ENCODE results near the gene CREB3L1.

CREB3L1 gene

DNA sequence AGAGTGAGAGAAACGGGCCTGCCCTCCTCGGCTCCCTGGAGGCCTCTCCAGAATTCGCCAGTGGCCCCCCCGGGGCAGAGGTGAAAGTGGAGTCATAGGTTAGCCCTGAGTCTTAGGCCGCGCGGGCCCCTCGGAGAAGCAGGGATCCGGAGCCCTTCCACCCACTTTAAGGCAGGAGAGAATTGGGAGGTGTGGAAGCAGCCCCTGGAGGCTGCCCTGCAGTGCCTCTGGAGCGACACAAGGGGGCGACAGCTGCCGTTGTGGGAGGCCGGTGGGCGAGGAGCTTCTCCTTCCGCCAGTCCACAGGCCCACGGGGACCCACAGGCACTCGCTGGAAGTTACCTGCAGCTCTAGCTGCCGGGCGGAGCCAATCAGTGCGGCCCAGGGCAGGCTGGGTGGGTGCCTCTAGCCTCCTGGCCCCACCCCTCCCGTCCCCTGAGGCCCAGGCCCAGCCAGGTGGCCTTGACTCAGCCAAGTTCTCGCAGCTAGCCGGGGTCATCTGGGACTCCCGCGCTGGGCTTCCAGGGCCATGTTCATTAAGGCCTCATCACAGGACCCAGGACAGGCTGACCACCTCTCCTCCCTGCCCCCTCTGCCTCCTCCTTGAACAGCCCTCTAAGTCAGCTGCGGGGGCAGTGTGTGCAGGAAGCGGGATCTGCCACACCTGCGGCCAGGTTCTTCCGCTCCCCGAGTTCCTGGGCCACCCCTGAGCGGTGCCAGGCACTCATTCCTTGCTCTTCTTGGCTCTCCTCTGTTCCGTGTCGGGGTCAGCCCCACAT is 74.8 kb downstream of the CREB3L1 start:
- Histone ChIP-seq H3K9me3 (ENCODE audit: low read length) (no peaks in the 10 kb centered on the region), H3K36me3 (ENCODE audit: insufficient read depth, low read length) (no peaks in the 10 kb centered on the region), H3K27me3 (ENCODE audit: control insufficient read depth in 1 of 2, insufficient read depth in 2 of 2, low read length in 2 of 2) (no peaks in the 10 kb centered on the region), H3K9ac (ENCODE audit: low read length) (no peak overlapping the region), H3K4me3 (ENCODE audit: low read depth in 1 of 2, low read length in 2 of 2) (no peak overlapping the region), H3K27ac (ENCODE audit: low read depth, low read length) (no peak overlapping the region), H3K4me1 (ENCODE audit: insufficient read depth, low read length) (peaks cover 25% of the 10 kb centered on the region)

DNA sequence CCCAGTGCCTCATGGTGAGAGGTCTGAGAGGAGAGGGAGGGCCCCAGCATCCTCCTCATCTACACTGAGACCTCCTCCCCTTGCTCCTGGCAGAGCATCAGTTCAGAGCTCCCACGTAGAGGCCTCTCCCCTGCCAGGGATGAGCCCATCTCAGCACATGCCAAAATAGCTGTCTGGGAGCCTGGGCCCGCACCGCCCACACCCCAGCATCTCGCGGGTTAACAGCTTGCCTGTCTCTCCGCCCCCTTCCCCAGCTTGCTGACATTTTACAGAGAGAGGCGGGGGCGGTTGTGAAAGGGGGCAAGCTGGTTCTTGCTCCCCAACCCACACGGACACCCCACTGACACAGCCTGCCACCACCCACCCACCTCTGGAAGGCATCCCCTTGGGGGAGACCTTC is 76.2 kb downstream of the CREB3L1 start:
- Histone ChIP-seq H3K36me3 (ENCODE audit: insufficient read depth, low read length) (no peaks in the 10 kb centered on the region), H3K27ac (ENCODE audit: low read depth, low read length) (no peak overlapping the region), H3K4me1 (ENCODE audit: insufficient read depth, low read length) (peaks cover 17% of the 10 kb centered on the region), H3K27me3 (ENCODE audit: control insufficient read depth in 1 of 2, insufficient read depth in 2 of 2, low read length in 2 of 2) (no peaks in the 10 kb centered on the region), H3K9me3 (ENCODE audit: low read length) (no peaks in the 10 kb centered on the region), H3K9ac (ENCODE audit: low read length) (no peak overlapping the region), H3K4me3 (ENCODE audit: low read depth in 1 of 2, low read length in 2 of 2) (no peak overlapping the region)

DNA sequence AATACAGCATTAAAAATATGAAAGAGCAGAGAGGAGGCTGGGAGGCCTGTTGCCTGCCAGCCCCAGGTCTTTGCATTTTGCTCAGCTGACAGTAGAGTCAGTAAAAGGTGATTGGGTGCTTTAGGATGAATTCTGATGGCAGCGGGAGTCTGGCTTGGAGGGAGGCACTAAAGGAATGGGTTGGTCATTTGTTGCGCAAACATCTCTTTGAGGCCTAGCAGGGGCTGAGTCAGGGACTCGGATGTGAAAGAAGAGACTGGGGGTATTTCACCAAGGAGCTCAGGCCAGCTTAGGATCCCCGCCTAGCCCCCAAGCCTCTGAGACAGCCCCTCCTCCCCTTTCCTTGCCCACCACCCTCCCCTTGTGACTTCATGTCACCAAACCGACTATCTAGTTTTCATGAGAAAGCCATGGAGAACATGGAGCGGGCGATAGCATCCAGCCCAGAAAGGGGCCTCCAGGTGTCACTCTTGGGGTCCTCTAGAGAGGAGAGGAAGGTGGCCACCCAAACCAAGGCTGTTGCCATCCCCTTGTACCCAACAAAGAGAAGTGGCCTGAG is 79.5 kb downstream of the CREB3L1 start:
- Histone ChIP-seq H3K27ac (ENCODE audit: low read depth, low read length) (no peak overlapping the region), H3K4me1 (ENCODE audit: insufficient read depth, low read length) (peaks cover 17% of the 10 kb centered on the region)

DNA sequence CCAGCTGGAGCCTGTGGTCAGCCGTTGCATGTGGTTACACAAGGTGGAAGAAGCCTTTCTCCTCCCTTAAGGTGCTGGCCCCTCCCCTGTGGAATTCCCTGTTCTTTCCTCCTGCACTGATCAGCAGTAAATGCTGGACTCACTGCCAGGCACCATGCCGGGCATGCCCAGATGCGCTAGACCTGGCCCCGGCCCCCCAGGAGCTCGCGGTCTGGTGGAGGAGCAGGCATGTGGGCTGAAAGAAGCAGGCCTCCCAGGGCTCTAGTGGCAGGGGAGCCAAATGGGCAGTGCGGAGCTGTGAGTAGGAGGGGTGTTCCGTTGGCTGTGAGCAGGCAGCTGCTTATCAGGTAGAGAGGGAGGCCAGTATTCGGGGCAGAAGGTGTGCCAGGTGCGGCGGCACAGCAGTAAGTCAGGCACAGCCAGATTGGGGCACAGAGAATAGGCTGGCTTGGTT is 80.0 kb downstream of the CREB3L1 start:
- no peaks in the 10 kb centered on the region for H3K27me3 ChIP-seq (ENCODE audit: control insufficient read depth in 1 of 2, insufficient read depth in 2 of 2, low read length in 2 of 2)
- H3K9ac ChIP-seq (ENCODE audit: low read length) = no peak overlapping the region
- no peaks in the 10 kb centered on the region for H3K36me3 ChIP-seq (ENCODE audit: insufficient read depth, low read length)
- H3K4me3 ChIP-seq (ENCODE audit: low read depth in 1 of 2, low read length in 2 of 2) = no peak overlapping the region
- H3K4me1 ChIP-seq (ENCODE audit: insufficient read depth, low read length) = peaks cover 19% of the 10 kb centered on the region
- H3K9me3 ChIP-seq (ENCODE audit: low read length) = no peaks in the 10 kb centered on the region
- no peak overlapping the region for H3K27ac ChIP-seq (ENCODE audit: low read depth, low read length)

More for the DNA sequence above, 79.5 kb downstream of the CREB3L1 start:
- Histone ChIP-seq H3K9me3 (ENCODE audit: low read length) (no peaks in the 10 kb centered on the region), H3K27me3 (ENCODE audit: control insufficient read depth in 1 of 2, insufficient read depth in 2 of 2, low read length in 2 of 2) (no peaks in the 10 kb centered on the region), H3K36me3 (ENCODE audit: insufficient read depth, low read length) (no peaks in the 10 kb centered on the region), H3K4me3 (ENCODE audit: low read depth in 1 of 2, low read length in 2 of 2) (no peak overlapping the region), H3K9ac (ENCODE audit: low read length) (no peak overlapping the region)

DNA sequence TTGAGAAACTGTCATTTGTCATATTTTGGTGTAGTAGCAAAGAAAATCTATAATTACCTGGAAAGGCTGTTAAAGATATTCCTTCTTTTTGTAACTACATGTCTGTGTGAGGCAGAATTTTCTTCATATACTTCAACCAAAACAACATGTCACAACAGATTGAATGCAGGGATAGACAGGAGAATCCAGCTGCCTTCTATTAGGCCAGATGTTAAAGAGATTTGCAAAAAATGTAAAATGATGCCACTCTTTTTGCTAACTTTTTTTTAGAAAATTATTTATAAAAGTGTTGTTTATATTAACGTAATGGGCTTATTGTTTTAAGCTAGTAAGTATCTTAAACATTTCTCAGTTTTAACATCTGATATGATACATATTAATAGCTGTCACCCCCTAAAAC is 82.5 kb downstream of the CREB3L1 start:
- Histone ChIP-seq H3K4me1 (ENCODE audit: insufficient read depth, low read length) (peaks cover 27% of the 10 kb centered on the region), H3K27ac (ENCODE audit: low read depth, low read length) (no peak overlapping the region)

DNA sequence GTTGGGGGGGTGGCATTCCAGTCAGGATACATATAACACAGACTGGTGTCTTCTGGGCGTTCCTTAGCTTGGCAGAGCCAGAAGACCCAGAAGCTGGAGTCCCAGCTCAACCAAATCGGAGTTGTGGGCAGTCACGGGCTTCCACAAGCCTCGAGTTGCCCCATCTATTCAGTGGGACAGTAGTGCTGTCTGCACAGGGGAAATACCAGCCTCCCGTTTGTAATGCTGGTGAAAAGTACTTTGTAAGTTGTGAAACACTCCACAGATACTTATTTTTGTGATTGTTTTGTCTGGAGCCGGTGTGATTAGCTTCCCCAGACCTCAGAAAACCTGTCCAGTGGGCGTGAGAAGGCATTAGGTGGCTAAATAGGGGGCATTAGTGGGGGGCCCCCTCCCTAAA is 83.4 kb downstream of the CREB3L1 start:
- peaks cover 27% of the 10 kb centered on the region for H3K4me1 ChIP-seq (ENCODE audit: insufficient read depth, low read length)
- H3K27me3 ChIP-seq (ENCODE audit: control insufficient read depth in 1 of 2, insufficient read depth in 2 of 2, low read length in 2 of 2) = no peaks in the 10 kb centered on the region
- peak overlapping the region; percentile 86 for H3K27ac ChIP-seq (ENCODE audit: low read depth, low read length)
- H3K36me3 ChIP-seq (ENCODE audit: insufficient read depth, low read length) = peaks cover 4% of the 10 kb centered on the region
- peak overlapping the region; percentile 68 to 70 for H3K4me3 ChIP-seq (ENCODE audit: low read depth in 1 of 2, low read length in 2 of 2)
- peak overlapping the region; percentile 68 for H3K9ac ChIP-seq (ENCODE audit: low read length)
- no peaks in the 10 kb centered on the region for H3K9me3 ChIP-seq (ENCODE audit: low read length)

More for the DNA sequence above, 82.5 kb downstream of the CREB3L1 start:
- H3K9me3 ChIP-seq (ENCODE audit: low read length) = no peaks in the 10 kb centered on the region
- H3K4me3 ChIP-seq (ENCODE audit: low read depth in 1 of 2, low read length in 2 of 2) = no peak overlapping the region
- H3K36me3 ChIP-seq (ENCODE audit: insufficient read depth, low read length) = peaks cover 4% of the 10 kb centered on the region
- no peaks in the 10 kb centered on the region for H3K27me3 ChIP-seq (ENCODE audit: control insufficient read depth in 1 of 2, insufficient read depth in 2 of 2, low read length in 2 of 2)
- H3K9ac ChIP-seq (ENCODE audit: low read length) = no peak overlapping the region

DNA sequence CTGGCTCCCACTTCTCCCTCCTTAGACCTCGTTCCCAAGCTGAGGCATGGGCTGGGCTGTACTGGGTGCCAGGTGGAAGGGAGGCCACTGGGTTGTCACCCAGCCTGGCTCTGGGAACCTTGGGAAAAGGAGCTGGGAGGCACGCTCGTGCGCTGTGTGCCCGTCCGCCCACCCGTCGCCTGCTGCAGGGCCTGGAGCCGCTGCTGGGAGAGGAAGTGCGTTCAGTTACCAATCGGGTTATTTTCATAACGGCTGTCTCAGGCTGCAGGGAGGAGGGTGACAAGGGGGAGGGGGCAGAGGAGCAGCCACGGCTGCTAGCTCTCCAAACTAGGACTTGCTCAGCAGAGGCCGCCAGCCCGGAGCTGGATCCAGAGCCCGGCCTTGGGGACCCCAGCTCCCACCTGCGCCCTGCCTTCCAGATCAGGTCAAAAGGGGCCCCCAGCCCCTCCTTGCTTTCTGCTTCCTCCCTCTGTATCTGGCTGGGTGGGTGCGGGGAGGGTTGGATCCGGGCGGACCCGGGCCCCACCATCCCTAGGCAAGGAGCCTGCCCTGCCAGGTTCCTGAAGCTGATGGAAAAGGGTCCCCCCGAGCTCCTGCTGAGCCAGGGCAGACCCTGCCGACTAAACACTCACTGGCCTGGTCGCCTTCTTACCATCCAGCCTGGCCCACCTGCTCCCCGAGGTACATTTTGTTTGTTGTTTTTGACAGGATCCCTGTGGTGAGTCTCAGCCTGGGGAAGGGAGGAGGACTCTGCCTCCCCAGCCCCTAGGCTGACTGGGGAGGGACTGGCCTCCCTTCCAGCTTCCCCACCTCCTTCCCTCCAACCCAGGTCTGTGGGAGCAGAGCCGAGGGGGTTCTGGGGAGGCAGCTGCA is 84.1 kb downstream of the CREB3L1 start:
- Histone ChIP-seq H3K27ac (ENCODE audit: low read depth, low read length) (peak overlapping the region; percentile 86), H3K4me1 (ENCODE audit: insufficient read depth, low read length) (peaks cover 27% of the 10 kb centered on the region), H3K9ac (ENCODE audit: low read length) (peak overlapping the region; percentile 68), H3K27me3 (ENCODE audit: control insufficient read depth in 1 of 2, insufficient read depth in 2 of 2, low read length in 2 of 2) (no peaks in the 10 kb centered on the region), H3K9me3 (ENCODE audit: low read length) (no peaks in the 10 kb centered on the region), H3K4me3 (ENCODE audit: low read depth in 1 of 2, low read length in 2 of 2) (peak overlapping the region; percentile 68 to 70), H3K36me3 (ENCODE audit: insufficient read depth, low read length) (peaks cover 4% of the 10 kb centered on the region)

DNA sequence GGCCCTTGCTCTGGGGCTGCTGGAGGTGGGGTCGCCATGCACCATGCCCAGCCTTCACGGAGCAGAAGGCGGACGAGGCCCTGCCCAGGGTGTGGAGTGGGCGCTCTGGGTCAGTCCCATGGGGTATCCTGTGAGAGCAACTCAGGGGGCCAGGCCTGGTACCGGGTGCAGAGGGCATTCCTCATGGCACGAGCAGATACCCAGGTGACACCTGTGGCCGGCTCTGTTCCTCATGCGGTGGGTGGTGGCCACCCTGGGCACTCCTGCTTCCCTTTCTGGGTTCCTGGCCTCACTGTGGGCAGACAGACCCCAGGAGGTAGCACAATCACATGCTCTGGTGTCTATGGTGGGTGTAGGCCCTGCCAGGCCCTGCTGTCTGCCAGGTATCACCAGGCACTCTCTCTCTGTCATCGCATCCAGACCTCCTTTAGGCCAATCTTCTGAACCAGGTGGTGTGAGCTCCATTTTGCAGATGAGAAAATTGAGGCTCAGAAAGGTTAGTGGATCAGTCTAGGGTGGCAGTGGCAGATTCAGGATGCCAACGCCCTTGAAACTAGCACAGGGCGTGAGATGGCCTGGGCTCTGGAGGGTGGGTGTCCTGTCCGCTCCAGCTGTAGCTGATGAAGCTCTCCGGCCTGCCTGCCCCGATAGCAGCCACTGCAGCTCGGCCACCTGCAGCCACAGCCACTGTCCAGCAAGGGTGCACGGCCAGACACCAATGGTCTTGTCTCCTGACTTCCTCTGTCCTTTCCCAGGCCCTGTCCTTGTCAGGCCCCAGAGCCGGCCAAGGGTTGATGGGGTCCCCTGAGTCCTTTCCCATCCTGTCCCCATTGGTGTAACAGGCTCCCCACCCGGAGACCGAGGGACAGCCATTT is 84.9 kb downstream of the CREB3L1 start:
- Histone ChIP-seq H3K27me3 (ENCODE audit: control insufficient read depth in 1 of 2, insufficient read depth in 2 of 2, low read length in 2 of 2) (no peaks in the 10 kb centered on the region), H3K36me3 (ENCODE audit: insufficient read depth, low read length) (peaks cover 4% of the 10 kb centered on the region), H3K9me3 (ENCODE audit: low read length) (no peaks in the 10 kb centered on the region), H3K9ac (ENCODE audit: low read length) (peak overlapping the region; percentile 68), H3K4me1 (ENCODE audit: insufficient read depth, low read length) (peaks cover 27% of the 10 kb centered on the region), H3K4me3 (ENCODE audit: low read depth in 1 of 2, low read length in 2 of 2) (peak overlapping the region in 1 of 2 donors; percentile 70), H3K27ac (ENCODE audit: low read depth, low read length) (peak overlapping the region; percentile 86)

DNA sequence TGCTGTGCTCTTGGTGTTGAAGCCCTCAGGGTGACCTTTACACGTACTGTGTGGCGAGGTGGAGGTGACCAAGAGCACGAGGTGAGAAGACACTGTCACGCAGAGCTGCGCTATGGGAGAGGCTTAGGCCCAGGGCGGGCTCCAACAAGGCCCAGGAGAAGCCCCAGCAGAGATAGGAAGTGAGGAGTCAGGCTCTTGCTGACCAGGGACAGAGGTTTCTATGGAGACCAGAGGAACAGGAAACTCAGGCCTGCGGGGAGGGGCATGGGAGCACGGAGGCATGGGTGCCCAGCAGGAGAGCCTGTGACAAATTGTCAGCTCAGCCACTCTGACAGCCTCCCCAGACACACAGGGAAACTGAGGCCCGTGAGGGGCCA is 85.6 kb downstream of the CREB3L1 start:
- Histone ChIP-seq H3K4me1 (ENCODE audit: insufficient read depth, low read length) (peaks cover 27% of the 10 kb centered on the region), H3K9me3 (ENCODE audit: low read length) (no peaks in the 10 kb centered on the region), H3K4me3 (ENCODE audit: low read depth in 1 of 2, low read length in 2 of 2) (no peak overlapping the region), H3K9ac (ENCODE audit: low read length) (no peak overlapping the region), H3K36me3 (ENCODE audit: insufficient read depth, low read length) (peaks cover 6% of the 10 kb centered on the region), H3K27me3 (ENCODE audit: control insufficient read depth in 1 of 2, insufficient read depth in 2 of 2, low read length in 2 of 2) (no peaks in the 10 kb centered on the region), H3K27ac (ENCODE audit: low read depth, low read length) (peak overlapping the region; percentile 86)

DNA sequence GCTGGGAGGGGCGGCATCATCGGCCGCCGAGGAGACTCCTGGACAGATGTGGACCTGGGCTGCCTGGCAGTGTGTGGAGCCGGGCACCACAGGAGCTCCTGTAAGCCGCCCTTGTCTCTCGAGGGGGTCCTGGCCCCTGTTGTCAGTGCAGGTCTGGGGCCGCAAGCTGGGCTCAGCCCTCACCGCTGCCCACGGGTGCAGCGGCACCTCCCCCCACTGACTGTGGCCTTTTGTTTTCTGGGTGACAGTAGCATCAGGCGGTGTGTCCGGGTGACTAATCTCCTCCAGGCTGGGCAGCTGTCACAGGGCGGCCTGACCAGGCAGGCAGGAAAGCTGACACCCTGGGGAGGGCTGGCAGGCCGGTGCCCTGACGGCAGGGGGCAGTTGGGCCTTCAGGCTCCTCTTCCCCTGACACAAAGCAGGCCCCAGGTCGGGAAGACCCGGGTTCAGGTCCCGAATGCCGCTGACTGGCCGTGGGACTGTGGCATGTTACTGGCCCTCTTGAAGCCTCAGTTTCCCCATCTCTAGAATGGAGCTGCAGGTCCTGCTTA is 86.1 kb downstream of the CREB3L1 start:
- Histone ChIP-seq H3K27ac (ENCODE audit: low read depth, low read length) (no peak overlapping the region), H3K4me1 (ENCODE audit: insufficient read depth, low read length) (peaks cover 27% of the 10 kb centered on the region), H3K36me3 (ENCODE audit: insufficient read depth, low read length) (peaks cover 11% of the 10 kb centered on the region), H3K9ac (ENCODE audit: low read length) (no peak overlapping the region), H3K9me3 (ENCODE audit: low read length) (no peaks in the 10 kb centered on the region), H3K4me3 (ENCODE audit: low read depth in 1 of 2, low read length in 2 of 2) (peak overlapping the region in 1 of 2 donors; percentile 11), H3K27me3 (ENCODE audit: control insufficient read depth in 1 of 2, insufficient read depth in 2 of 2, low read length in 2 of 2) (no peaks in the 10 kb centered on the region)

Data from muscle layer of colon (tissue), 2 donors.